OCI-LY7 (cell line): ENCODE data around the gene THRAP3. TPM values are rescaled to one million over a fixed set of nuclear protein-coding genes. Genes with fewer than 3 reads are reported as not detected.
A peak's percentile ranks its signal among the peaks of the same experiment; 100 is the strongest.

Experiments
- BruUV-seq: library from RNA; stranded (reverse); fragments of 400-500 nt; replicated peaks from 2 replicates; lab custom pipeline; 2021; lab: Mats Ljungman, UMichigan
- CTCF ChIA-PET: fragments of 300-600 bp; sonication (Branson Sonifier 250); formaldehyde crosslinking; loops from one replicate; lab custom pipeline; 2022; ENCODE audit warnings: antibody characterized with exemption; ENCODE audit not compliant: unreplicated experiment; lab: Charles Lee
- POLR2A ChIA-PET: fragments of 300-600 bp; sonication (Branson Sonifier 250); formaldehyde crosslinking; loops from one replicate; lab custom pipeline; 2022; ENCODE audit warnings: antibody characterized with exemption; lab: Charles Lee
- DNase-seq: peaks from one replicate; pipeline ENCODE4 v3.0.0-alpha.2; 2015; ENCODE audit warnings: low spot score
- H2AFZ ChIP-seq: fragments of 200-600 bp; sonication (generic), shearing (Covaris generic); 2 replicates; pipeline ENCODE4 v1.6.1; 2014; ENCODE audit warnings: mild to moderate bottlenecking, antibody characterized with exemption, low read length, moderate library complexity
- H3K27ac ChIP-seq: fragments of 200-600 bp; sonication (generic); 2 replicates; pipeline ENCODE4 v1.5.1; 2014; ENCODE audit warnings: mixed run types, low read depth, mild to moderate bottlenecking, moderate library complexity, low read length, inconsistent platforms; ENCODE audit not compliant: poor library complexity, severe bottlenecking
- H3K36me3 ChIP-seq: fragments of 200-600 bp; sonication (generic); 2 replicates; pipeline ENCODE4 v1.6.1; 2014; ENCODE audit warnings: mild to moderate bottlenecking, antibody characterized with exemption, low read length, moderate library complexity, mixed read lengths; ENCODE audit not compliant: insufficient read depth
- H3K4me1 ChIP-seq: fragments of 200-600 bp; sonication (generic); 2 replicates; pipeline ENCODE4 v1.5.1; 2014; ENCODE audit warnings: mild to moderate bottlenecking, low read length; ENCODE audit not compliant: insufficient read depth, poor library complexity, severe bottlenecking
- H3K4me2 ChIP-seq: fragments of 200-600 bp; sonication (generic); 2 replicates; pipeline ENCODE4 v1.6.1; 2014; ENCODE audit warnings: mild to moderate bottlenecking, low read length
- H3K4me3 ChIP-seq: fragments of 200-600 bp; sonication (generic); 2 replicates; pipeline ENCODE4 v1.5.1; 2014; ENCODE audit warnings: mild to moderate bottlenecking, low read depth, low read length; ENCODE audit not compliant: poor library complexity, severe bottlenecking
- H3K79me2 ChIP-seq: fragments of 200-600 bp; sonication (generic); 2 replicates; pipeline ENCODE4 v1.6.1; 2016; ENCODE audit warnings: low read depth, mild to moderate bottlenecking, low read length, moderate library complexity, mixed read lengths; ENCODE audit not compliant: insufficient read depth
- H3K9me2 ChIP-seq: fragments of 200-600 bp; sonication (generic); 2 replicates; pipeline ENCODE4 v1.6.1; 2016; ENCODE audit warnings: mild to moderate bottlenecking, low read length, mixed read lengths; ENCODE audit not compliant: insufficient read depth
- H3K9me3 ChIP-seq: fragments of 200-600 bp; sonication (generic); 2 replicates; pipeline ENCODE4 v1.6.1; 2014; ENCODE audit warnings: mild to moderate bottlenecking, mixed run types, low read length, mixed read lengths
- H4K20me1 ChIP-seq: fragments of 200-600 bp; sonication (generic); 2 replicates; pipeline ENCODE4 v1.6.1; 2014; ENCODE audit warnings: mild to moderate bottlenecking, antibody characterized with exemption, low read length, moderate library complexity, mixed read lengths; ENCODE audit not compliant: insufficient read depth
- CTCF ChIP-seq: fragments of 200-600 bp; sonication (generic); conservative IDR thresholded peaks from 2 replicates; pipeline ENCODE4 v1.5.1; 2014; ENCODE audit warnings: mild to moderate bottlenecking, antibody characterized with exemption, low read length, moderate library complexity, mixed read lengths
- EZH2phosphoT487 ChIP-seq: fragments of 200-600 bp; sonication (generic); IDR thresholded peaks from 2 replicates; pipeline ENCODE4 v1.6.1; 2018; ENCODE audit warnings: low read depth, borderline replicate concordance, mild to moderate bottlenecking, mixed run types, antibody characterized with exemption, low read length, moderate library complexity, mixed read lengths
- intact Hi-C: fragments of 100-400 bp; cut with micrococcal nuclease; formaldehyde crosslinking; loops from one replicate; pipeline ENCODE4 v1.10.0; 2022; ENCODE audit not compliant: unreplicated experiment
- total RNA-seq, 2 experiments: library from RNA; depleted of rRNA in 1 of 2; stranded (reverse); fragments of >200 nt in 1 of 2; shearing (Covaris generic) in 1 of 2; gene quantifications; 2 replicates each; pipeline ENCODE4 v1.2.3, GENCODE V29; 2014 to 2022

THRAP3 gene
- total RNA-seq, 2 experiments from 2014 or later, result 98.7 to 132 TPM

- intact Hi-C loops, result no loop called here
- Histone ChIP-seq H3K4me2 (peak overlapping the region; percentile 95), H3K4me3 (peak overlapping the region; percentile 85), H3K36me3 (peaks cover 27% of the 10 kb centered on the region), H2AFZ (peak overlapping the region; percentile 95), H3K79me2 (peaks cover 33% of the 10 kb centered on the region), H3K4me1 (peaks cover 24% of the 10 kb centered on the region), H3K9me2 (no peaks in the 10 kb centered on the region), H4K20me1 (peaks cover 19% of the 10 kb centered on the region), H3K27ac (peak overlapping the region; percentile 88), H3K9me3 (no peaks in the 10 kb centered on the region)
- CTCF ChIA-PET, result interaction anchor here (0.5 kb wide), 1 partner anchor 19 kb away, joined by 3 read pairs; no protein-coding TSS in a partner anchor
- TF ChIP-seq EZH2phosphoT487, result no peak
- no peak for DNase-seq
- no TSS peak for BruUV-seq
- POLR2A ChIA-PET, result interaction anchor here (0.6 to 2.1 kb wide), 10 partner anchors 9 to 145 kb away, joined by 3 to 6 read pairs (median 3); no protein-coding TSS in a partner anchor
These were observed 1.5 kb upstream of the THRAP3 start for GRCh38 chr1:36222481-36223380.

GRCh38 chr1:36223381-36223995 is 755 bp upstream of the THRAP3 start:
- H3K4me1 ChIP-seq, result peaks cover 24% of the 10 kb centered on the region
- peak overlapping the region; percentile 95 for H3K4me2 ChIP-seq
- no peaks in the 10 kb centered on the region for H3K9me2 ChIP-seq
- POLR2A ChIA-PET, result interaction anchor here (0.7 to 2.1 kb wide), 12 partner anchors 10 to 292 kb away, joined by 3 to 6 read pairs (median 4); partner anchors contain the start of gene AGO3
- H3K79me2 ChIP-seq, result peaks cover 41% of the 10 kb centered on the region
- peaks cover 34% of the 10 kb centered on the region for H3K36me3 ChIP-seq
- H4K20me1 ChIP-seq, result peaks cover 19% of the 10 kb centered on the region
- intact Hi-C loops, result no loop called here
- TF ChIP-seq EZH2phosphoT487 (no peak), CTCF (no peak)
- peak overlapping the region; percentile 85 for H3K4me3 ChIP-seq
- peak overlapping the region; percentile 88 for H3K27ac ChIP-seq
- TSS peak; percentile 100 for BruUV-seq
- DNase-seq, result peak; percentile 74
- peak overlapping the region; percentile 95 for H2AFZ ChIP-seq
- no peaks in the 10 kb centered on the region for H3K9me3 ChIP-seq
- CTCF ChIA-PET, result interaction anchor here (0.5 to 1.2 kb wide), 2 partner anchors 19 to 63 kb away, joined by 3 read pairs; no protein-coding TSS in a partner anchor
